ENCODE data around the gene EPN2. TPM values are rescaled to one million over a fixed set of nuclear protein-coding genes. Genes with fewer than 3 reads are reported as not detected.

EPN2 gene
- total RNA-seq, 2 experiments from 2014 or later: 3.2 to 4.6 TPM

- no peak overlapping the region for H3K4me3 Mint-ChIP-seq
- no peak for DNase-seq
- no peaks in the 10 kb centered on the region for H3K4me1 Mint-ChIP-seq (ENCODE audit: low read depth)
- no peak for TF ChIP-seq CTCF (IDR thresholded peaks at IDR 0.05)
- H3K9me3 Mint-ChIP-seq: no peaks in the 10 kb centered on the region
- intact Hi-C loops (cut with micrococcal nuclease): no loop called here
- peaks cover 9% of the 10 kb centered on the region for H3K27me3 Mint-ChIP-seq
- ChIA-PET CTCF (interaction anchor here (1.6 kb wide), 1 partner anchor 65 kb away, joined by 3 read pairs; the partner anchor contains the start of gene B9D1), POLR2A (no interaction called here)
- no peak for ATAC-seq
- H3K36me3 Mint-ChIP-seq (ENCODE audit: low read depth): no peaks in the 10 kb centered on the region
- H3K27ac Mint-ChIP-seq: no peak overlapping the region
Measured at GRCh38 chr17:19296786-19297778, 59.9 kb downstream of the EPN2 start.

GRCh38 chr17:19298569-19299213 lies 61.5 kb downstream of the EPN2 start:
- intact Hi-C loops (cut with micrococcal nuclease): no loop called here
- H3K36me3 Mint-ChIP-seq (ENCODE audit: low read depth): no peaks in the 10 kb centered on the region
- no peaks in the 10 kb centered on the region for H3K4me1 Mint-ChIP-seq (ENCODE audit: low read depth)
- no peak overlapping the region for H3K4me3 Mint-ChIP-seq
- no peak for ATAC-seq
- H3K27ac Mint-ChIP-seq: no peak overlapping the region
- no peak for DNase-seq
- ChIA-PET POLR2A (interaction anchor here (0.9 kb wide), 1 partner anchor 19 kb away, joined by 3 read pairs; no protein-coding TSS in a partner anchor), CTCF (interaction anchor here (1.6 kb wide), 1 partner anchor 64 kb away, joined by 3 read pairs; the partner anchor contains the start of gene B9D1)
- TF ChIP-seq CTCF (IDR thresholded peaks at IDR 0.05): no peak
- no peaks in the 10 kb centered on the region for H3K9me3 Mint-ChIP-seq
- H3K27me3 Mint-ChIP-seq: peaks cover 9% of the 10 kb centered on the region

- intact Hi-C loops (cut with micrococcal nuclease): no loop called here
- no peak for TF ChIP-seq CTCF (IDR thresholded peaks at IDR 0.05)
- no peak for DNase-seq
- POLR2A ChIA-PET: no interaction called here
- ATAC-seq: no peak
- CTCF ChIA-PET: interaction anchor here (1.4 to 1.8 kb wide), 2 partner anchors 13 to 15 kb away, joined by 3 to 4 read pairs; no protein-coding TSS in a partner anchor
- Mint-ChIP-seq H3K36me3 (ENCODE audit: low read depth) (no peaks in the 10 kb centered on the region), H3K9me3 (no peaks in the 10 kb centered on the region), H3K27me3 (peaks cover 9% of the 10 kb centered on the region), H3K4me3 (no peak overlapping the region), H3K27ac (no peak overlapping the region), H3K4me1 (ENCODE audit: low read depth) (no peaks in the 10 kb centered on the region)
Measured at GRCh38 chr17:19299214-19299747, 62.1 kb downstream of the EPN2 start.

- TF ChIP-seq CTCF (IDR thresholded peaks at IDR 0.05): no peak
- no peaks in the 10 kb centered on the region for H3K4me1 Mint-ChIP-seq (ENCODE audit: low read depth)
- DNase-seq (no peak), ATAC-seq (no peak)
- ChIA-PET POLR2A (no interaction called here), CTCF (interaction anchor here (1.4 to 1.8 kb wide), 2 partner anchors 13 to 16 kb away, joined by 3 to 4 read pairs; no protein-coding TSS in a partner anchor)
- H3K9me3 Mint-ChIP-seq: no peaks in the 10 kb centered on the region
- no peak overlapping the region for H3K27ac Mint-ChIP-seq
- no peak overlapping the region for H3K4me3 Mint-ChIP-seq
- H3K27me3 Mint-ChIP-seq: peaks cover 9% of the 10 kb centered on the region
- no peaks in the 10 kb centered on the region for H3K36me3 Mint-ChIP-seq (ENCODE audit: low read depth)
- intact Hi-C loops (cut with micrococcal nuclease): no loop called here
Measured at GRCh38 chr17:19299866-19300265, 62.7 kb downstream of the EPN2 start.

Data from activated CD8-positive, alpha-beta T cell treated with anti-CD3 and anti-CD28 coated beads for 36 hours (primary cell).